Panc1 (cell line): ENCODE results near the gene CDH13.

Experiments used
- CTCF ChIP-seq: fragments of 450-650 bp; IDR thresholded peaks from 2 replicates; pipeline ENCODE4 v1.5.1; 2017; ENCODE audit warnings: mild to moderate bottlenecking
- POLR2AphosphoS5 ChIP-seq: IDR thresholded peaks from 2 replicates; pipeline ENCODE4 v1.6.1; 2012; ENCODE audit warnings: mild to moderate bottlenecking, low read depth, low read length, moderate library complexity
- REST ChIP-seq, 2 experiments: IDR thresholded peaks; 2 replicates each; pipeline ENCODE4 v1.6.1; 2011 to 2012; ENCODE audit warnings: low read depth in 2 of 2, control low read depth in 1 of 2, low read length in 1 of 2, mild to moderate bottlenecking in 1 of 2, moderate library complexity in 1 of 2; ENCODE audit not compliant: insufficient read depth in 1 of 2
- SIN3A ChIP-seq: IDR thresholded peaks from 2 replicates; pipeline ENCODE4 v1.6.1; 2012; ENCODE audit warnings: low read depth, mild to moderate bottlenecking, low read length, moderate library complexity, borderline replicate concordance; ENCODE audit not compliant: insufficient read depth

- TF ChIP-seq CTCF (no peak), REST (IDR thresholded peaks at IDR 0.05; ENCODE audit: insufficient read depth in 1 of 2, low read depth in 2 of 2, low read length in 1 of 2) (no peak), POLR2AphosphoS5 (no peak), SIN3A (no peak)
Observed at GRCh38 chr16:83779886-83780285, 1153.1 kb downstream of the CDH13 start.
